ENCODE data around the gene ZKSCAN8. TPM values are rescaled to one million over a fixed set of nuclear protein-coding genes. Genes with fewer than 3 reads are reported as not detected.

ZKSCAN8 gene
- total and polyA plus RNA-seq, 2 donors (not counting 3 experiments of a cell fraction or from before 2014, with no cell fraction given) = 9.4 to 19.7 TPM

DNA sequence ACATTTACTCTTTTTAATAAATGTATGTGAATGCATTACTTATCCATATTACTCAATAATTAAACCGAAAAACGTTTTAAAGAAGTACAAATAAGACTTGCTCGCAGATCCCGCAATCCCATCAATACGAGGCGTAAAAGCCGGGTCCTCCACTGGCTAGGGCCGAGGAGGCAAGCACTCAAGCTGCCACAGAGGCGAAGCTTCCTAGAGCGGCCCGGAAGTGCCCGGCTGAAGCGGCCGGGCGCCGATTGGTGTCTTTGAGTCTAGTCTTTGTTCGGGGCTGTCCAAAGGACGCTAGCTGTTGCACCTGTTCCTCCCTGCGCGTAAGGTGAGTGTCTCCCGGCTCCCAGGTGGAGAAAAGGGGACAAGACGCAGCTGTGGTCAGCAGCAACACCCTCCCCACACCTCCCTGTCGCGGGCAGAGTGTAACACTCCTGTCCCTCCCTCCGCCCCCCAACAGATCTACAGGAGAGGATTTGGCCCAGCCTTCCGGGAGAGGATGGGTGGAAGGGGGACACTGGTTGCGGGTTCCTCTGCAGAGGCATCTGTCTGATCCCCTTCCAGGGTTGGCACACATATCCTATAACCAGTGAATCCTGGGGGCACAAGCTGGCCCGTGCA is 17.2 kb upstream of the ZKSCAN8 start, which contains the start of gene ZSCAN16:
ZSCAN16 (plus strand) TSS at position 260 of the 621 bp plus-strand sequence. CDS start 835 bp downstream, outside the sequence.
- BruUV-seq (replicated peaks) = TSS peak; percentile 60
- POLR2A ChIA-PET = interaction anchor here (1.5 kb wide), 1 partner anchor 17 kb away, joined by 9 read pairs; the partner anchor contains the start of gene ZKSCAN8
- Histone ChIP-seq H3K4me2 (ENCODE audit: insufficient read depth, low read length) (peak within 1 kb of the TSS; percentile 87), H3K4me3 (replicated peaks in 1 of 3; ENCODE audit: insufficient read depth in 1 of 3, low read depth in 1 of 3, low read length in 3 of 3) (peak within 1 kb of the TSS; percentile 58 to 91 (median 77)), H3K27ac (ENCODE audit: insufficient read depth, low read depth, low read length) (peak within 1 kb of the TSS; percentile 46), H3K9ac (replicated peaks; ENCODE audit: extremely low read depth, insufficient read depth, low read length) (peak within 1 kb of the TSS; percentile 44), H4K20me1 (replicated peaks; ENCODE audit: control insufficient read depth, extremely low read depth, insufficient read depth, low read length) (no peaks in the 10 kb centered on the region), H3K9me3 (replicated peaks; ENCODE audit: control insufficient read depth, insufficient read depth, low read length) (no peaks in the 10 kb centered on the region), H3K4me1 (ENCODE audit: control insufficient read depth, extremely low read depth, insufficient read depth, low read length) (peaks cover 11% of the 10 kb centered on the region), H3K27me3 (ENCODE audit: control insufficient read depth in 2 of 2, insufficient read depth in 2 of 2, low read length in 2 of 2) (no peaks in the 10 kb centered on the region), H3K9me1 (replicated peaks; ENCODE audit: control insufficient read depth, extremely low read depth, insufficient read depth, low read length) (no peaks in the 10 kb centered on the region), H3K79me2 (ENCODE audit: control insufficient read depth, insufficient read depth, low read length) (peaks cover 28% of the 10 kb centered on the region), H2AFZ (ENCODE audit: low read depth, low read length) (peak within 1 kb of the TSS; percentile 88), H3K36me3 (ENCODE audit: control insufficient read depth in 2 of 2, extremely low read depth in 1 of 2, insufficient read depth in 2 of 2, low read length in 2 of 2) (peaks cover 6 to 12% of the 10 kb centered on the region in 2 experiments)
- CTCF ChIA-PET = interaction anchor here (1.0 to 2.3 kb wide), 5 partner anchors 12 to 259 kb away, joined by 5 to 12 read pairs (median 7); partner anchors contain the start of gene ZKSCAN8
- intact Hi-C loops (cut with micrococcal nuclease) = loop anchor here (1.0 kb wide), 4 partner anchors 17 to 275 kb away; partner anchors contain the start of genes ZKSCAN8, ZSCAN12 and ZSCAN26
- peak; percentile 83 for FAIRE-seq
- peak; percentile 84 for DNase-seq (ENCODE audit: low read depth, low spot score)
- TF ChIP-seq POLR2AphosphoS5 (IDR thresholded peaks at IDR 0.05; ENCODE audit: insufficient read depth, low read depth, low read length) (peak; percentile 86), EZH2 (IDR thresholded peaks at IDR 0.05; ENCODE audit: borderline replicate concordance, low read depth, low read length, severe bottlenecking) (no peak), POLR2A (IDR thresholded peaks at IDR 0.05; ENCODE audit: low read depth, low read length) (peak; percentile 92), GATA2 (IDR thresholded peaks at IDR 0.05; ENCODE audit: insufficient read depth, insufficient read length, low read depth, low read length) (no peak), MYC (IDR thresholded peaks at IDR 0.05; ENCODE audit: low read depth, low read length) (no peak), FOS (IDR thresholded peaks at IDR 0.05; ENCODE audit: borderline replicate concordance, insufficient read depth, low read length) (no peak), JUN (IDR thresholded peaks at IDR 0.05; ENCODE audit: borderline replicate concordance, insufficient read depth, insufficient read length, low read depth) (no peak)
- TF ChIP-seq, protein P1, sequence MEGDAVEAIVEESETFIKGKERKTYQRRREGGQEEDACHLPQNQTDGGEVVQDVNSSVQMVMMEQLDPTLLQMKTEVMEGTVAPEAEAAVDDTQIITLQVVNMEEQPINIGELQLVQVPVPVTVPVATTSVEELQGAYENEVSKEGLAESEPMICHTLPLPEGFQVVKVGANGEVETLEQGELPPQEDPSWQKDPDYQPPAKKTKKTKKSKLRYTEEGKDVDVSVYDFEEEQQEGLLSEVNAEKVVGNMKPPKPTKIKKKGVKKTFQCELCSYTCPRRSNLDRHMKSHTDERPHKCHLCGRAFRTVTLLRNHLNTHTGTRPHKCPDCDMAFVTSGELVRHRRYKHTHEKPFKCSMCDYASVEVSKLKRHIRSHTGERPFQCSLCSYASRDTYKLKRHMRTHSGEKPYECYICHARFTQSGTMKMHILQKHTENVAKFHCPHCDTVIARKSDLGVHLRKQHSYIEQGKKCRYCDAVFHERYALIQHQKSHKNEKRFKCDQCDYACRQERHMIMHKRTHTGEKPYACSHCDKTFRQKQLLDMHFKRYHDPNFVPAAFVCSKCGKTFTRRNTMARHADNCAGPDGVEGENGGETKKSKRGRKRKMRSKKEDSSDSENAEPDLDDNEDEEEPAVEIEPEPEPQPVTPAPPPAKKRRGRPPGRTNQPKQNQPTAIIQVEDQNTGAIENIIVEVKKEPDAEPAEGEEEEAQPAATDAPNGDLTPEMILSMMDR (IDR thresholded peaks at IDR 0.05; ENCODE audit: extremely low read depth in 1 of 2, insufficient read depth in 1 of 2, low read depth in 1 of 2, low read length in 2 of 2) = no peak
- TF ChIP-seq, protein P2, sequence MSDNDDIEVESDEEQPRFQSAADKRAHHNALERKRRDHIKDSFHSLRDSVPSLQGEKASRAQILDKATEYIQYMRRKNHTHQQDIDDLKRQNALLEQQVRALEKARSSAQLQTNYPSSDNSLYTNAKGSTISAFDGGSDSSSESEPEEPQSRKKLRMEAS (IDR thresholded peaks at IDR 0.05; ENCODE audit: insufficient read depth, insufficient read length) = no peak
- dilution Hi-C loops (cut with MboI; ENCODE audit: extremely low pct_ligation_motif_present, low sequenced_read_pairs) = no loop called here

Data from endothelial cell of umbilical vein (primary cell).